Mucosa of gallbladder (tissue), 1 donor: ENCODE results near the gene GRID1. TPM values are rescaled to one million over a fixed set of nuclear protein-coding genes. Genes with fewer than 3 reads are reported as not detected.
"Not testable (repeated sequence)": the region's sequence is repeated elsewhere in the genome, so short reads cannot be mapped to it uniquely, and the experiment has no call there.

Experiments
- DNase-seq: peaks from one replicate; pipeline ENCODE4 v3.0.0-alpha.2; 2020; ENCODE audit warnings: low spot score
- total RNA-seq: library from RNA; stranded (reverse); gene quantifications from one replicate; pipeline ENCODE4 v1.2.1, GENCODE V29; 2021
- donor health status: DM: no; HTN: no; CAD: no.

The GRID1 gene
- total RNA-seq, 1 donor from 2014 or later = 6.3 TPM

- DNase-seq = no peak
Measured at GRCh38 chr10:85874208-85874607, 492.4 kb downstream of the GRID1 start.

- DNase-seq = no peak
Measured at GRCh38 chr10:85873063-85873462, 493.5 kb downstream of the GRID1 start.

- no peak for DNase-seq
Measured at GRCh38 chr10:85868627-85869499, 497.7 kb downstream of the GRID1 start.

DNA sequence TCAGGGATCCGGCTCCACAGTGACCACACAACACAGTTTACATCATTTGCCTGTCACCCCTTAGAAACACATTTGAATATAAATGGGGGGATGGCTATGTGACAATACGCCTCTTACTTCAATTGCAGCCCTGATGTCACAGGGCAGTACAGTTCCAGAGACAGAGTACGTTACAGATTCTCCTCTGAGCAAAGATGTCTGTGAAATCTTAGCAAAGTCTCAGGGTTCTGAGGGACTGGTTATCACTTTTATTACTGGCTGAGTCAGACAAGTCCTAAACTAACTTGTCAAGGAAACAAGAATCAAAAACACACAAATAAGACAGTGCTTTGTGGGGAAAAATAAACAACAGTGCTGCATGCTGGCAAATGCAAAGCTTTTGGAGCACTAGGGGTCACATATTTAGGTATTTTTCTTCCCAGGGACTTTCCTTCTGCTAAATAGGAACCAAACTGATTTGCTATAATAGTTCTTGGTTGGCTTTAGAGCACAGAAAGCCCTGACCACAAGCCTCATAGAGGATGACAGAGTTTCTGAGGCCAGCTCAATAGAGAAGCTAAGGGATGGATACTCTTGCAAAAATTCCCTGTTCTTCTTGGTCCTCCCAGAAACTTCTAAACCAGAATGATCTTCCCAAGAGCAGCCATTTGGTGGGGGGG, 501.6 kb downstream of the GRID1 start:
- DNase-seq = no peak

- DNase-seq = no peak
Measured at GRCh38 chr10:85864173-85864549, 502.4 kb downstream of the GRID1 start.

- DNase-seq = no peak
Measured at GRCh38 chr10:85863301-85864172, 503.1 kb downstream of the GRID1 start.

DNA sequence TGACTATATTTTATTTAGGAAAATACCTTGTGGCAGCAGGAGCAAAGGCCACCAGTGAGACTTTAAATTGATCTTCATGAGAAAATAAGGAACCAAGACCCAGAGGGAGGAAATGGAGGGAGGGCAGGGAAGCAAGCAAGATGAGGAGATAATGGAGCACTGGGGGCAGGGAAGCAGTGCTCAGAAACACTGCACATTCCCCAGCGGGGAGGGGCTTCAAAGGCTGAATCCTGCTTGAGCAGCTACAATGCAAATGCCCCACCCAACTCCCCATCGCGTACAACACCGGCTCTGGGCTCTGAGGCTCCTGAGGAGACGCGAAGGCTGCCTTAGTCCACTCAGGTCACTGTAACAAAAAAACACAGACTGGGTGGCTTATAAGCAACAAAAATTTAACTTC, 503.8 kb downstream of the GRID1 start:
- DNase-seq = no peak

- no peak for DNase-seq
Measured at GRCh38 chr10:85861513-85862197, 504.9 kb downstream of the GRID1 start.

DNA sequence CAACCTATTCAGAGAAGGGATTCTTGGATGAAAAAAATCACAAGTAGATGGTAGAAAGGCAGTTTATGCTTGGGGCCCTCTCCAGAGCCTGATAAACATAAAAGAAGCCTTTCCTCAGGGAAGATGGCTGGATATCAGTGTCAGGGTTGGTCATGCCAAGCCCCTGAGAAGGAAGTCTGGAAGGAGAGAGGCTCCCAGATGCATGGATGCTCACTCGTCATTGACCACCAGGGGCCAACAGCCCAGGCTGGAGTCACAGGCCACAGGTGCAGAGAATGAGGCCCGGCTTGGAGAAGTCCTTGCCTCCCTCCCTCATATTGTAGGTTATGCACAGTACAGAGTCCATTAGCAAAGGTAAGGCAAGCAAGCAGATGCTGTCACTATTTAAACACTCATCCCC, 506.7 kb downstream of the GRID1 start:
- no peak for DNase-seq

DNA sequence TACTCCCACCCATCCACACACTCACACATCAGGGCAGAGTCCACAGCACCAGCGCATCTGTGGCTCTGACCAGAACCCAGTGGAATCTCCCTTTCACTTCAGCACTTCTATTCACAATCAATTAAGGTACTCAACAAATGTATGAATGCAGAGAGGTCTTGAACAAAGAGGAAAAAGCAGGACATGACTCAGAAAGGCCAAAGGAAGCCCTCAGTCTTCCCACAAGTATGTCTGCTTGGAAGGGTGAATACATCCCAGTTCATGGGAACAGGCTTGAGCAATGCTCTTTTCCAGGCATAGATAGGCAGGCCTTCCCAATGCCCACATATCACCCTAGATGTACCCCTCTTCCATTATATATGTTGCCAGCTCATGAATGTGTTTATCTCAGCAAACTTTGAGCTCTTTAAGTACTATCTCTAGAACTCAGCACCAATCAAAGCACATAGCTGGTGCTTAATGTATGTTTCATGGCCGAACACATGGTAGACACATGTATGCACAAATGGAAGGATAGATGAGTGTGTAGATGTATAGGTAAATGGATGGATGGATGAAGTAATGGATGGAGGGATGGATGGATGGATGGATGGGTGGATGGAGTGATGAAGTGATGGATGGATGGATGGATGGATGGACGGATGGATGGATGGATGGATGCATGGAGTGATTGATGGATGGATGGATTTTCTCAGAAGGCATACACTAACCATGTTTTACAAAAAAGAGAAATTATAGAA, 507.6 kb downstream of the GRID1 start:
- no peak for DNase-seq

- DNase-seq = no peak
Measured at GRCh38 chr10:85857791-85858190, 508.8 kb downstream of the GRID1 start.

- DNase-seq = no peak
Measured at GRCh38 chr10:85857305-85857704, 509.3 kb downstream of the GRID1 start.

GRCh38 chr10:85851934-85852333, 514.7 kb downstream of the GRID1 start:
- no peak for DNase-seq

DNA sequence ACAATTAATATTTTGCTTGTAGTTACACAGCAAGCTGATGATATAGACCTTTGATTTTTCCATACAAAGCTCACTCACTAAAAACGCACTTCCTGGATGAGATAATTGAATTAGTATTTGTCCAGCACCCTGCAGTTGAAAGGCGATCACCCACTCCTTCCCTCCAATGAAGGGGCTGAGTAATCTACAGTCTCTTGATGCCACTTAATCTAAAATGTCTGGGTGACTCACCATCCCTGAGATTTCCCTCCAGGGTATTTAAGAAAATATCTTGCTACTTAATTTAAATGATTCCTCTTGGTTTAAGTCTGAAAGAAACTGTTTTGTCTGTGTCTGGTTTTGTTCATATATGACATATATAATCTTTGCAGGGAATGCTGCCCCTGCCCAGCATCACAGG, 515.3 kb downstream of the GRID1 start:
- no peak for DNase-seq

- DNase-seq = no peak
Measured at GRCh38 chr10:85850736-85851135, 515.9 kb downstream of the GRID1 start.

DNA sequence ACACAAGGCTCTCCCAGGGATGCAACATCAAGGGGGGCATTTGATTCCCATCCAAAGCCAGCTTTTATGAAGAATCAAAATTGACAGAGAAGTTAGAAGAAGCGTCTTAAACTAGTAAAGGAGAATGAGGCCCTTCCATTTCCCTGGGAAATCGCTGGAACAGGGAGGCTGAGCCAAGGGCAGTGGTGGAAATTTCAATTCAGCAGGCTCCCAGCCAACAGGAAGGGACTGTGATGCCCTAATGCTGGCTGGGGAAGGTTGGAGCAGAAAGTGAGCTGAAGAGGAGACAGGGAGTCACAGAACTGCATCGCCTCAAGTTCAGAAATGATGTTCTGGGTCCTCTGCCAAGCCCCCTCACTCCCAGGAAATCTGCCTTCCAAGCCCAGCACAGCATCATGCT, 517.3 kb downstream of the GRID1 start:
- DNase-seq = no peak

DNA sequence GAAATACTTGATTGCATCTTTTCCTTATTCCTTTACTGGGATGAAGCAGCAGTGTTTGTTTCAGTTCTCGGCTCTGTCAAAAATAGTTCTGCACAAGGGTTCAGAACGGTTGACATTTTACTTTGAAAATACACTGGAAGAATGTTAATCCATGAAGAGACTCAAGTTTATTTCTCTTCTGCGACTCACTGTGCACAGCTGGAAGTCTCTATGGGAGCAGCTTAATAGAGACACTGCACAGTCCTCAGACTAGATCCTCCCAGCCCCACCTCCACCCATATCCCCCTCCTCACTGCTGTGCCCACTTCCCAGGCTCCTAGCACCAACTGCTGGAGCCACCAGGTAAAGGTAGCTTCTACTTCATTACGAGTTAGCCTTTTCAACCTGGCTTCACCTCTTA, 517.8 kb downstream of the GRID1 start:
- DNase-seq = no peak

DNA sequence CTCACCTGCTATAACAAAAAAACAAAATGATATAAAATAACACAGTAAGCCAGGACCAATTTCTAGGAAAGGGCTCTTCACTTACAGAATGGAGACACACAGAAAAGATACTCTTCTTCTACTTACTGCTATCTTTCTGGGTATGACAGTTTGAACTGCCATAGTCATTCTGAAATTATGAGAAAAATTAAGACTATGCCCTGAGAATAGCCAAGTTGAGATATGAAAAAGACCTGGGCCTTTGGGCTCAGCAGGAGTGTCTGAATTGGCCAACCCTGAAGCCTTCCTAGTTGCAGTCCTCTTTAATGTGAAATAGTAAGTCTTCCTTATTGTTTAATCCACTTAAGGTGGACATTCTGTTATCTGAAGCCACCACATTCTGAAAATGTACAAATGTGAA, 519.5 kb downstream of the GRID1 start:
- DNase-seq = no peak

GRCh38 chr10:85838660-85839059, 527.9 kb downstream of the GRID1 start:
- DNase-seq = not testable (repeated sequence)

- no peak for DNase-seq
Measured at GRCh38 chr10:85832988-85833387, 533.6 kb downstream of the GRID1 start.

GRCh38 chr10:85831422-85831821, 535.2 kb downstream of the GRID1 start:
- DNase-seq = no peak
